GM23248 (cell line): ENCODE results near the gene PAK1. TPM values are rescaled to one million over a fixed set of nuclear protein-coding genes. Genes with fewer than 3 reads are reported as not detected.

Experiments
- DNase-seq: peaks from one replicate; pipeline ENCODE4 v3.0.0-alpha.2; 2015
- H2AFZ ChIP-seq: fragments of 200-600 bp; sonication (generic); 2 replicates; pipeline ENCODE4 v1.6.1; 2016; ENCODE audit warnings: antibody characterized with exemption
- H3F3A ChIP-seq: fragments of 200-600 bp; sonication (generic); 2 replicates; pipeline ENCODE4 v1.6.1; 2016; ENCODE audit warnings: mild to moderate bottlenecking, antibody characterized with exemption, mixed run types; ENCODE audit not compliant: insufficient read depth
- H3K27ac ChIP-seq: fragments of 200-600 bp; sonication (generic); 2 replicates; pipeline ENCODE4 v1.5.1; 2016; ENCODE audit warnings: mild to moderate bottlenecking
- H3K27me3 ChIP-seq: fragments of 200-600 bp; sonication (generic); replicated peaks from 2 replicates; pipeline ENCODE4 v1.6.1; 2016; ENCODE audit warnings: mild to moderate bottlenecking; ENCODE audit not compliant: insufficient read depth
- H3K36me3 ChIP-seq: fragments of 200-600 bp; sonication (generic); 2 replicates; pipeline ENCODE4 v1.6.1; 2016; ENCODE audit warnings: low read depth, mild to moderate bottlenecking
- H3K4me1 ChIP-seq: fragments of 200-600 bp; sonication (generic); 2 replicates; pipeline ENCODE4 v1.6.1; 2016; ENCODE audit warnings: mild to moderate bottlenecking; ENCODE audit not compliant: insufficient read depth
- H3K4me2 ChIP-seq: fragments of 200-600 bp; sonication (generic); one replicate; pipeline ENCODE4 v1.6.1; 2016; ENCODE audit warnings: mild to moderate bottlenecking; ENCODE audit not compliant: unreplicated experiment
- H3K4me3 ChIP-seq: fragments of 200-600 bp; sonication (generic); 2 replicates; pipeline ENCODE4 v1.5.1; 2016; ENCODE audit warnings: mild to moderate bottlenecking
- H3K79me2 ChIP-seq: fragments of 200-600 bp; sonication (generic); 2 replicates; pipeline ENCODE4 v1.6.1; 2016; ENCODE audit warnings: mild to moderate bottlenecking; ENCODE audit not compliant: insufficient read depth
- H3K9ac ChIP-seq: fragments of 200-600 bp; sonication (generic); 2 replicates; pipeline ENCODE4 v1.6.1; 2016; ENCODE audit warnings: mild to moderate bottlenecking
- H3K9me2 ChIP-seq: fragments of 200-600 bp; sonication (generic); 2 replicates; pipeline ENCODE4 v1.6.1; 2016; ENCODE audit warnings: mixed run types, mild to moderate bottlenecking, moderate library complexity; ENCODE audit not compliant: insufficient read depth
- H3K9me3 ChIP-seq: fragments of 200-600 bp; sonication (generic); one replicate; pipeline ENCODE4 v1.6.1; 2017; ENCODE audit warnings: low read depth
- H4K20me1 ChIP-seq: fragments of 200-600 bp; sonication (generic); 2 replicates; pipeline ENCODE4 v1.6.0; 2016; ENCODE audit not compliant: insufficient read depth
- EZH2 ChIP-seq: fragments of 200-600 bp; sonication (generic); IDR thresholded peaks from 2 replicates; pipeline ENCODE4 v1.6.1; 2018; ENCODE audit warnings: antibody characterized with exemption, mild to moderate bottlenecking; ENCODE audit not compliant: insufficient read depth, poor library complexity, severe bottlenecking
- EZH2phosphoT487 ChIP-seq: fragments of 200-600 bp; sonication (generic); IDR thresholded peaks from 2 replicates; pipeline ENCODE4 v1.6.1; 2018; ENCODE audit warnings: antibody characterized with exemption, moderate library complexity, mild to moderate bottlenecking, low read depth; ENCODE audit not compliant: insufficient read depth
- WGBS, 2 experiments: methylation state at CpG; one replicate each; pipeline ENCODE4 v1.1.6; 2015 to 2017; ENCODE audit warnings: low lambda C conversion rate in 2 of 2, low coverage in 1 of 2; ENCODE audit errors: missing lambda C conversion rate in 2 of 2; 5-methylcytosine and 5-hydroxymethylcytosine counted together
- in situ Hi-C: fragments of 300-500 bp; cut with MboI; formaldehyde crosslinking; loops from 2 replicates; pipeline ENCODE4 v1.15.0; 2020
- polyA plus RNA-seq: library from polyadenylated mRNA; unstranded; fragments of >200 nt; fragmentation: Nextera tagmentation; extraction: Ambion mirVana; gene quantifications from 2 replicates; pipeline ENCODE4 v1.2.1, GENCODE V29; 2016
- total RNA-seq: library from RNA; depleted of rRNA; stranded (reverse); fragments of >200 nt; shearing (Covaris generic); gene quantifications from 2 replicates; pipeline ENCODE4 v1.2.3, GENCODE V29; 2014

Gene PAK1
- total and polyA plus RNA-seq, 2 experiments from 2014 or later: 20.3 to 23.8 TPM

DNA sequence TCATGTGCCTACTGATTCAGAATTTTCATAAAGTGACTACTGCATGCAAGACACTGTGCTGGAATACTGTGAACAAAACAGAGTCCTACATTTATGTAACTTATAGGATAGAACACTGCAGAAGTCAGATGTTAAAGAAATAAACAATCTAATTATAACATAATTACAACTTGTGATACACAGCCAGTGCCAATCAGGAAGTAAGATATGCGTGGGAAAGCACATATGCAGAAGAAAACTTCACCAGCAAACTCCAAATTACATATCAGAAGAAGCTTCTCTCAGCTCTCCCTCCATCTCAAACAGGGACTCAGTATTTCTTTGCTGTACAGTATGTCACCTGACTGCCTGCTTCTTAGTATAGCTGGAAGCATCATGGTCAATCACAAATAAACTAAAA lies 37.4 kb downstream of the PAK1 start:
- no peak overlapping the region for H3K4me2 ChIP-seq
- no peak overlapping the region for H2AFZ ChIP-seq
- H3K27me3 ChIP-seq: peaks cover 43% of the 10 kb centered on the region
- no peaks in the 10 kb centered on the region for H3F3A ChIP-seq
- H3K9ac ChIP-seq: no peak overlapping the region
- H3K36me3 ChIP-seq: no peaks in the 10 kb centered on the region
- H3K79me2 ChIP-seq: no peaks in the 10 kb centered on the region
- no peak for TF ChIP-seq EZH2phosphoT487
- no peak for TF ChIP-seq EZH2
- H3K9me3 ChIP-seq: no peaks in the 10 kb centered on the region
- no peak overlapping the region for H3K27ac ChIP-seq
- H3K4me3 ChIP-seq: no peak overlapping the region
- no peaks in the 10 kb centered on the region for H3K9me2 ChIP-seq
- no peak for DNase-seq
- 9 to 14% methylated on average over 1 of the region's 1 CpG for WGBS, 2 experiments
- H3K4me1 ChIP-seq: no peaks in the 10 kb centered on the region
- in situ Hi-C loops: no loop called here
- H4K20me1 ChIP-seq: no peaks in the 10 kb centered on the region

GRCh38 chr11:77435972-77436371 lies 37.9 kb downstream of the PAK1 start:
- no peaks in the 10 kb centered on the region for H3K79me2 ChIP-seq
- H3K27ac ChIP-seq: no peak overlapping the region
- H3K9me2 ChIP-seq: no peaks in the 10 kb centered on the region
- H3K4me3 ChIP-seq: no peak overlapping the region
- TF ChIP-seq EZH2 (no peak), EZH2phosphoT487 (no peak)
- H3K4me1 ChIP-seq: no peaks in the 10 kb centered on the region
- H3K36me3 ChIP-seq: no peaks in the 10 kb centered on the region
- no peak overlapping the region for H2AFZ ChIP-seq
- no peaks in the 10 kb centered on the region for H3F3A ChIP-seq
- WGBS, 2 experiments: 70 to 77% methylated on average over 2 of the region's 2 CpGs
- no peaks in the 10 kb centered on the region for H4K20me1 ChIP-seq
- no peaks in the 10 kb centered on the region for H3K9me3 ChIP-seq
- H3K9ac ChIP-seq: no peak overlapping the region
- H3K27me3 ChIP-seq: peaks cover 43% of the 10 kb centered on the region
- no peak overlapping the region for H3K4me2 ChIP-seq
- no peak for DNase-seq
- in situ Hi-C loops: no loop called here

GRCh38 chr11:77431813-77432212 lies 42.1 kb downstream of the PAK1 start:
- no peaks in the 10 kb centered on the region for H3F3A ChIP-seq
- H3K4me3 ChIP-seq: no peak overlapping the region
- no peaks in the 10 kb centered on the region for H3K79me2 ChIP-seq
- no peak overlapping the region for H2AFZ ChIP-seq
- DNase-seq: no peak
- no peaks in the 10 kb centered on the region for H4K20me1 ChIP-seq
- peaks cover 15% of the 10 kb centered on the region for H3K27me3 ChIP-seq
- no peaks in the 10 kb centered on the region for H3K36me3 ChIP-seq
- no peak for TF ChIP-seq EZH2
- no peak for TF ChIP-seq EZH2phosphoT487
- H3K4me2 ChIP-seq: no peak overlapping the region
- no peaks in the 10 kb centered on the region for H3K9me3 ChIP-seq
- WGBS, 2 experiments: 45 to 53% methylated on average over 1 of the region's 1 CpG
- no peak overlapping the region for H3K9ac ChIP-seq
- H3K9me2 ChIP-seq: no peaks in the 10 kb centered on the region
- no peak overlapping the region for H3K27ac ChIP-seq
- in situ Hi-C loops: no loop called here
- H3K4me1 ChIP-seq: no peaks in the 10 kb centered on the region

- Histone ChIP-seq H3K4me2 (no peak overlapping the region), H3K36me3 (no peaks in the 10 kb centered on the region), H3K9me2 (no peaks in the 10 kb centered on the region), H3K27me3 (0 out of 2 replicates have a peak, but pooled peaks cover 3% of the 10 kb centered on the region), H3K9ac (no peak overlapping the region), H3K4me1 (no peaks in the 10 kb centered on the region), H3K9me3 (no peaks in the 10 kb centered on the region), H2AFZ (no peak overlapping the region), H4K20me1 (no peaks in the 10 kb centered on the region), H3K79me2 (no peaks in the 10 kb centered on the region), H3K27ac (no peak overlapping the region), H3K4me3 (no peak overlapping the region), H3F3A (no peaks in the 10 kb centered on the region)
- TF ChIP-seq EZH2phosphoT487: no peak
- TF ChIP-seq EZH2: no peak
- 83 to 87% methylated on average over 1 of the region's 1 CpG for WGBS, 2 experiments
- no peak for DNase-seq
- in situ Hi-C loops: no loop called here
Measured at GRCh38 chr11:77428598-77428997, 45.3 kb downstream of the PAK1 start.

GRCh38 chr11:77425346-77425745 lies 48.5 kb downstream of the PAK1 start:
- TF ChIP-seq EZH2phosphoT487 (no peak), EZH2 (no peak)
- no peak overlapping the region for H3K9ac ChIP-seq
- in situ Hi-C loops: no loop called here
- no peak for DNase-seq
- H3K4me2 ChIP-seq: no peak overlapping the region
- no peaks in the 10 kb centered on the region for H3K9me2 ChIP-seq
- no peaks in the 10 kb centered on the region for H3K9me3 ChIP-seq
- 0 out of 2 replicates have a peak, but pooled peaks cover 2% of the 10 kb centered on the region for H3K27me3 ChIP-seq
- no peaks in the 10 kb centered on the region for H4K20me1 ChIP-seq
- H3K79me2 ChIP-seq: no peaks in the 10 kb centered on the region
- 88% methylated on average over 4 of the region's 4 CpGs for WGBS, 2 experiments
- H2AFZ ChIP-seq: no peak overlapping the region
- H3K27ac ChIP-seq: no peak overlapping the region
- no peaks in the 10 kb centered on the region for H3K36me3 ChIP-seq
- no peak overlapping the region for H3K4me3 ChIP-seq
- H3F3A ChIP-seq: no peaks in the 10 kb centered on the region
- no peaks in the 10 kb centered on the region for H3K4me1 ChIP-seq
